HG03469 (cell line): ENCODE results near the gene ADRB2.
"Not testable (repeated sequence)": the region's sequence is repeated elsewhere in the genome, so short reads cannot be mapped to it uniquely, and the experiment has no call there.

Experiments
- ATAC-seq: cut with Tn5 transposase; IDR thresholded peaks from one replicate; pipeline ENCODE4 v1.9.1; 2021; ENCODE audit warnings: mild to moderate bottlenecking, moderate library complexity, moderate number of reproducible peaks; ENCODE audit not compliant: unreplicated experiment

Gene ADRB2

DNA sequence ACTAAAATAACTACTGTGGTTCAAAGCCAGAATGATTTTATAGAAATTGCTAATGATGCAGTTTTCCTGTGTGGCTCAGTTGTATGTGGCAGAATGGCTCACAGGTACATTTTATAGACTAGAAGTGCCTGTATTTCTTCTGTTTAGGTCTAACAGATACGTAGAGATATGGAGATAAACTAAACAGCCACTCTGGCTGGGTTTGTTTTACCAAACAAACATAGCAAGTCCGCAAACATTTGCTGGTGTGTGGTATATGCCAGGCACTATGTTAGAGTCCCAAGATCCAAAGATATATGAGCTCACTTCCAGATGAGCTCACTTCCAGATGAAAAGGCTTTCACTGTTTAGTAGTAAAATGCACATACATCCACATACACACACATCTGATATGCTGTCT lies 24.4 kb downstream of the ADRB2 start:
- no peak for ATAC-seq

DNA sequence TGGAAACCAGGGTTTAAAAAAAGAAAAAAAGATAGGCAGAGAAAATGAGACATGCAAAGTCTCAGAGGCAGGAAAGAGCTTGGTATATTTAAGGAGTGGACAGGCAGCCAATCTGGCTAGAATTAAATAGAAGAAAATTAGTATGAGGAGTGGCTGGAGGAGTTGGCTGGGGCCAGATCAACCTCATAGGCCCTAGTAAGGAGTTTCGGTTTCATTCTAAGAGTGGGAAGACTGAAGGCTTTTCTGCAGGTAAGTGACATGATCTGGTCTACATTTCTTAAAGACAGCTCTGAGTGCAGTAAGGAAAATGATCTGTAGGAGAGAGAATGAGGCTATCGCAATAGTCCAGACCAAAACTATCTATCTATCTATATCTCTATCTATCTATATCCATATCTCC lies 27.5 kb downstream of the ADRB2 start:
- ATAC-seq: no peak

DNA sequence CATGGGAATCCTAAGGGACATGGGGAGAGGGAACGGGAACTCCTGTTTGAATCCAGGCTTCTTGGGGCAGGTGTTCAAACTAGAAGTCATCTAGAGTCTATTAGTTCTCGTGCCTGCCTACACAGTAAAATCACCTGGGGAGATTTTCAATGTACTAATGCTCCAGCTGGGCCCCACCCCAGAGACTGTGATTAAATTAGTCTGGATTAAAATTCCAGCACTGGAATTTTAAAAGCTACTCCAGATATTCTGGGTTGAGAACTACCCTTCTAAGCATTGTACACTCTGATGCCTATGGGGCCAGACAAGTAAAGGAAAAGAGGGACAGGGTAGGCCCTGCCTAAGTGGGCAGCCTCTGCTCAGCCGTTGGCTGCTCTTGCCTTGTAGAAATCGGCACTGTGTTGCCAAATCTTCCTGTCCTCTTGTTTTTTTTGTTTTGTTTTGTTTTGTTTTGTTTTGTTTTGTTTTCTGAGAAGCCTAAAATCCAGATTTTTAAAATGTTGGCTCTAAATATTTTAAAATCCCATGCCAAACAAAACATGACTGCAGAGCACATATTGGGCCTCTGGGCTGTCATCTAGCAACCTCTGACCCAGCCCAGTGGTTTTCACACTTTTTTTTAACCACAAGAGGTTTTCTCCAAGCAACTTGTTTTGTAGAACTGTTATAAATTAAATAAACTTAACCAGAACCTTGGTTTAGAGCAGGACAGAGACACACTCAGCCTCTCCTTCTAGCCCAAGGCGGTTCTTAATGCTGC lies 29.0 kb downstream of the ADRB2 start:
- no peak for ATAC-seq

DNA sequence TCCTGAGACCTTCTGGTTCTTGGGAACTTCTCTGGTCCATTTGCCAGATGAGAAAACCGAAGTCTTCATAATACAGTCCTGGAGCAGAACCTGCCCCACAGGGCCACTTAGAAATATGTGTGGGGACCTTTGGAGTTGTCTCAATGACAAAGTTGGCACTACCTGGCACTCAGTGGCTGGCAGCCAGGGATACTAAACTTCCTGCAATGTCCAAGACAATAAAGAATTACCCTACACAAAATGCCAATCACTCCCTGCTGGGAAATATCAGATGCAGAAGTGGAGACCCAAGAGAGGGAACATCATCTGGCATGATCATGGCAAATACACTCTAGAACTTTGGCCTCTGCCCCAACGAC lies 29.6 kb downstream of the ADRB2 start:
- ATAC-seq: no peak

- ATAC-seq: no peak
Observed at GRCh38 chr5:148856424-148856823, 30.0 kb downstream of the ADRB2 start.

- ATAC-seq: no peak
Observed at GRCh38 chr5:148857474-148857873, 31.1 kb downstream of the ADRB2 start.

DNA sequence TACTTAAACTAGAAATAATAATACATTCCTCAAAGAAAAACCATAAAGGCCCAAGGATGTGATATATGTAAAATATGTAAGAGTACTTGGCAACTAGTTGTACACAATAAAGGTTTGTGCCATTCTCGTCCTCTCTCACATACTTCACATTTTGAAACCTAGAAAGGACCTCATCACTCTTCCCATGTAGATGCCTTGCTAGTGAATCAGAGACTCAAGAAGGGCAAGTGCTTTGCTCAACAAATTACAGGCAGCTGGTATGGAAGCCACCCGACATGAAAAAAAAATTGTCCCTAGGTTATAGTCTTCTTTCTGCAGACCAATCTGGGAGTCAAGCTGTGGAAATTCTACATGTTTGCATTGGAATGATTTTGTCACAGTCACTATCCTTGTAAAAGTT lies 31.7 kb downstream of the ADRB2 start:
- no peak for ATAC-seq

DNA sequence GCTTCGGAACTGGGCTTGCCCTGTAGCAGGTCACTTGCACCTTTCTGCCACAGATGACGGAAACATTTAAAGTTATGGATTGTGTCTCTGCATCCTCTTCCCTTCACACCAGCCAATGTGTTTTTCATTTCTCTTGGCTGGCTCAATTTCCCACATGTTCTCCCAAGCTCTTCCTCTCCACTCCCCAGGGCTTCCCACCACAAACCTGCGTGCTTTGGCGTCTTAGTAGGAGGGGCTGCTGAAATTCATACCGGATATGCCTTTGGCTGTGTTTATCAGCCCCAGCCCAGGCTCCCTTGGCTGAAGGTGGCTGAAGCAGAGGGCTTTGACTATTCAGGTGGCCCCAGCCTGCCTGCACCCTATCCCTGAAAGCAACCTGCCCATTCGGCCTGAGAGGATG lies 32.1 kb downstream of the ADRB2 start:
- no peak for ATAC-seq

DNA sequence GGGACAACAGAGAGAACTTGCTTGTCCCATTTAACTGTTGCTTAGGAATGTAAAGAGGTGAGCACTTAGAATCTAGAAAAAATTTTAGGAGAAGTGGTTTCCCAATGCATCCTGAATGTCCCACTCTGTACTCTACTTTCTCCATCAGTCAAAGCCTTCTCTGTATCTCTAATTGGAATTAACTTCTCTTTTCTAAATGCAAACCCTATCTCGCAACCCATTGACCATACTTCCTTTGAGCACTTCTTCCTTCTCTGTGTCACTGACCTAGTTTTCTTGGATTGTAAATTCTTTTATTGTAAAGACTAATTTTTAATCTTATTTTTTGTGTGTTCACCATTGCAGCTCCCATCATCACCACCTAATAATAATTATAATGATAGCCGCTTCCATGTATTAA lies 33.3 kb downstream of the ADRB2 start:
- no peak for ATAC-seq

GRCh38 chr5:148860599-148860998 lies 34.2 kb downstream of the ADRB2 start:
- no peak for ATAC-seq

GRCh38 chr5:148861088-148861487 lies 34.7 kb downstream of the ADRB2 start:
- no peak for ATAC-seq

- no peak for ATAC-seq
Observed at GRCh38 chr5:148861696-148862095, 35.3 kb downstream of the ADRB2 start.

DNA sequence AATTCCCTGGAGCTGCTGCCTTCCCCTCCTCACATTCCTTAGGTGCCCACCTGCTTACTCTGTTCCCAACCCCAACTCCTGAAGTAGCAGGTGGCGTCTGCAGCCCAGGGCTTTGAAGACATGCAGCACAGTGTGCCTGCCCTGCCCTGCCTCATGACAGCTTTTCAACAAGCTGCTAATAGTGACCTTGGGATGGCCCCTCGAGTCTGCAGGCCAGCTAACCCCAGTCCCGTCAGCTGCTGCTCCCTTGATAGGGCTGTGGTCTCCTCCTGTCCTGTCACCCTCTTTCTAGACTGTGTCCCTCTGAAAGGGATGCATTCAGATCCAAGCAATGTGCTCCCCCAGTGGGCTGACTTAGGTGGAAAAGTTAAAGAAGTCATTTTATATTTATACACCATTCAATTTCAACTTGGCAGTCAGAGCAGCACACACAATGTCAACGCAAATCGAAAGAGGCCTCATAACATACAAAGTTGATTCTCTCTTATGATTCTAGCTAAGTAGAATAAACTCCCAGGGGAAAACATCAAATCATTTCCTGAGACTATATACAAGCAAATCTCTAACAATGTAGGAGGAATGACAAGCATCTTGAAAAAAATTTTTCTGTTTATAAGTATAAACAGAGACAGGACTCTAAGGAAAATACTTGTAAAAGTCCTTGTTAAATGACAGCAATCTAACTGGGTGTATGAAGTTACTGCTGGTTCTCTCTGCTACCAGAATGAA lies 37.9 kb downstream of the ADRB2 start:
- ATAC-seq: no peak

GRCh38 chr5:148866024-148866423 lies 39.6 kb downstream of the ADRB2 start:
- ATAC-seq: no peak

GRCh38 chr5:148873120-148873519 lies 46.7 kb downstream of the ADRB2 start:
- ATAC-seq: no peak

DNA sequence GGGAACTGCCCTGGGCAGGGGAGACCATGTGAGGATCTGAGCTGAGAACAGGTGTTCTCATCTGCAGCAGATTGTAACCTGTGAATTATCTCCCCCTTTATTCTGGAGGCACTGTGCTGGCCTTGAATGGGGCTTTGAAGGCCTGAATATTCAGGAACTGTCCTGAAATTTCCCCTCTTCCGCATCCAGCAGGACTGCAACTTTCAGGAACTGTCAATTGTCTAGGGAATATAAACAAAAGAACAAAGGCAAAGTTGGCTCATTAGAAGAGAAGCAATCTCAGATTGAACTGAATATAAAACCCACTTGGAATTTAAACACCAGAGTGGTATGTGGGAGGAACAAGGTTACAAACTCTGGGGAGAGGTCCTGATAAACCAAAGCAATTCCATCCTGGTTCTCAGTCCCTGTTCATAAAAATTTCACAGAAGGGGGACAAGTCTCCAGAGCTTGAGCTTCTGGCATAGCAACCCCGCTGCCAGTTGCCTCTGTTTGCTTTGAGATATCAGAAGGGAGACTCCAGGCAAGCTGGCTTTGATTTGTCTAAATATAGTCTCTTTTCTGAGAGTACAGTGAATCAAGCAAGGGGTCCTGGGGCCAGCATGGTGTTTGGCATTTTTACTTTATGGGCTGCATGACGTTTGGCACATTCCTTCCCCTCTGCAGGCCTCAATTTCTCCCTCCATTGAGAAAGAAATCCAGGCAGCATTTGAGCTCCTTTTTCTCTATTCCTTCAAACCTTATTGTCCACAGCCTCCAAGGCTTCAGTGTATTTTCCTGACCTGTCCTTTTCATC lies 47.5 kb downstream of the ADRB2 start:
- no peak for ATAC-seq

DNA sequence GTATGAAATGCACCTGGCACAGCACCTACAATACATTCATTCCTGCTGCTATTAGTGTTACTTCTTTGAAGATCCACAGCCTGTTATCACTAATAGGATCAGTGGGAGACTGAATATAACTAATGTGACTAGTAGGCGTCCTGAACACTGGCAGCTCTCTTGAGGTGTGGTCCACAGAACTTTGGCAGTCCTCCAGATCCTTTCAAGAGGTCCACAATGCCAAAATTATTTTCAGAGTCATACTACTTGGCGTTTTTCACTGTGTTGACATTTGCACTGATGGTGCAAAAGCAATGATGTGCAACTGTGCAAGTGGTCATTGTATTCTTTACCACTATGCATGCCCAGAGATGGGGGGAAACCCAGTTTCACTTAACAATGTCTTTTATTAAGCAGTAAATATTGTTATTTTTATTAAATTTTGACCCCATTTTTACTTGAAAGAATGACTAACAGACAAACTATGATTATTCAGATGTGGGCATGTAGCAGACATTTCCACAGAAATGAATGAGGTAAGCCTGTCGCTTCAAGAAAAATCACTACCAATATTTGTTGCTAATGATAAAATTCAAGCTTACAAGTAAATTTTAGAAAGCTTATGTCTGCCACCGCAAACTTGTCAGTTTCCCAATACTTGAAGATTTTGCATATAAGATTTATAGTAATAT lies 48.9 kb downstream of the ADRB2 start:
- no peak for ATAC-seq

DNA sequence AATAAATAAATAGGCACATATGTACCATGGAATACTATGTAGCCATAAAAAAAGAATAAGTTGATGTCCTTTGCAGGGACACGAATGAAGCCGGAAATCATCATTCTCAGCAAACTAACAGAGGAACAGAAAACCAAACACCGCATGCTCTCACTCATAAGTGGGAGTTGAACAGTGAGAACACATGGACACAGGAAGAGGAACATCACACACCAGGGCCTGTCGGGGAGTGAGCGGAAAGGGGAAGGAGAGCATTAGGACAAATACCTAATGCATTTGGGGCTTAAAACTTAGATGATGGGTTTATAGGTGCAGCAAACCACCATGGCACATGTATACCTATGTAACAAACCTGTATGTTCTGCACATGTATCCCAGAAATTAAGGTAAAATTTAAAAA lies 51.0 kb downstream of the ADRB2 start:
- ATAC-seq: not testable (repeated sequence)
